ENCODE data around the gene RBM26. TPM values are rescaled to one million over a fixed set of nuclear protein-coding genes. Genes with fewer than 3 reads are reported as not detected.
A peak's percentile ranks its signal among the peaks of the same experiment; 100 is the strongest.

The RBM26 gene
- polyA plus RNA-seq, 6 donors from 2014 or later: 15.1 to 28.8 (median 22.2) TPM

DNA sequence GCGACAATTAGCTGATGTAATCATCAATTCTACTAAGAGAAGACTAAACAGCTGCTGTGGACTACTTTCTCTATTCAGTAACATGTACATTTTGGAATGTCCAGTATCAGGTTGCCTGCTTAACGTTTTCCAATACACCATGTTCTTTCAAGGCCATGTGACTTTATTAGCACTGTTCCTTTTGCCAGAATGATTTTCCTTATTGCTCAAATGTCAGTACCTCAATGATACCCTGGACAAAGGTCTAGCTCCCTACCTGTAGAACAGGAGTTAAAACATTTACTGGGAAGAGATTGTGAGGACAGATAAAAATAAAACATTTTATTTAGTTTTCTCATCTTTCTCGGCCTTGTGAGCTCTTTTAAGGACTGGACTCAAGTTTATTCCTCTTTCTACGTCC lies 3.8 kb upstream of the RBM26 start:
- ATAC-seq (ENCODE audit: low read depth in 2 of 2) (no peak), DNase-seq (no peak)
- Mint-ChIP-seq H3K9me3 (no peaks in the 10 kb centered on the region), H3K27me3 (no peaks in the 10 kb centered on the region), H3K36me3 (peaks cover 0 to 5% of the 10 kb centered on the region in 2 donors), H3K4me1 (peaks cover 5 to 21% (median 18%) of the 10 kb centered on the region in 3 donors), H3K4me3 (peak overlapping the region in 1 of 8 donors; percentile 46), H3K27ac (no peak overlapping the region)

DNA sequence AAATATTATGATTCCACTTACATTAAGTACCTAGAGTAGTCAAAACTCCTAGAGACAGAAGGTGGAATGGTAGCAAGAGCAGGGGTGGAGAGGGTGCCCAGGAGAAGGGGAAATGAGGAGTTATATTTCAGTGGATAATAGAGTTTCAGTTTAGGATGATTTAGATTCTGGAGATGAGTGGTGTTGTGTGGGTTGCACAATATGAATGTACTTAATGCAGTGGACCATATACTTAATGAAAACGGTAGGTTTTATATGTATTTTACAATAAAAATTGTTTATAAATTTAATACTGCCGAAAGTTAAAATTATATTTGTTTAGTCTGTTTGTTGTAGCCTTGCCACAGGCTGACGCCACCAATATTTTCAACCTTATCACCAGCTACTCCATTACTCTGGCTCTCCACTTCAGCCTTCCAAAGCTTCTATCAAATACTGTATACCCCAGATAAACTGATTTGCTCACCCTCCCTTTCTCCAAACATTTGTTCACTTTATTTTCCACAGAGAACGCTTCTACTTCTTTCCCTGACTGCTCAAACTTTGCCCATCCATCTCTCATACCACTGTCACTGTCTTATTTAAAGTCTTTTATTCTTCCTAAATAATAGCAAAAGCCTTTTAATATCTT lies 1.4 kb upstream of the RBM26 start:
- Mint-ChIP-seq H3K27ac (peak overlapping the region in 3 of 6 donors; percentile 19 to 77 (median 56)), H3K4me1 (peaks cover 5 to 27% (median 18%) of the 10 kb centered on the region in 3 donors), H3K9me3 (no peaks in the 10 kb centered on the region), H3K4me3 (peak overlapping the region in 6 of 8 donors; percentile 1 to 98 (median 66)), H3K36me3 (peaks cover 3 to 5% of the 10 kb centered on the region in 2 donors), H3K27me3 (no peaks in the 10 kb centered on the region)
- ATAC-seq (ENCODE audit: low read depth in 2 of 2) (no peak), DNase-seq (no peak)

DNA sequence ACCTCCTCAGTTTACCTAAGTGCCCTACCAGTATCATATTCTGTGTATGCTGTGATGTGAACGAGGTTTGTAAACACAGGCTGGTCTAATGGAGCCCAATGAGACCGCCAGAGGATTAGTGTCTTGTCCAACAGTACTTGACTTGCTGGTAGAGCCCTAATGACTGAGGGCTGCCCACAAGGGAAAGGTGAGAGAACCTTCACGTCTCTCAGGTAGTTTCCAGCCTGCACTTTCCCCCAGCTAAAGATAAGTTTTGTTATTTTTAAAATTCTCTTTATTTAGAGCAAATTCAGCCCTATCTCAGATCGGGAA lies 498 bp upstream of the RBM26 start:
- H3K27me3 Mint-ChIP-seq: no peaks in the 10 kb centered on the region
- peak overlapping the region in 5 of 6 donors; percentile 97 to 99 (median 99) for H3K27ac Mint-ChIP-seq
- ATAC-seq (ENCODE audit: low read depth in 2 of 2) (peak in 1 of 2 donors; percentile 22), DNase-seq (no peak)
- peaks cover 8 to 33% (median 18%) of the 10 kb centered on the region in 3 donors for H3K4me1 Mint-ChIP-seq
- H3K9me3 Mint-ChIP-seq: no peaks in the 10 kb centered on the region
- H3K36me3 Mint-ChIP-seq: peaks cover 0 to 7% of the 10 kb centered on the region in 2 donors
- H3K4me3 Mint-ChIP-seq: peak overlapping the region in 4 of 8 donors; percentile 93 to 99 (median 97)

DNA sequence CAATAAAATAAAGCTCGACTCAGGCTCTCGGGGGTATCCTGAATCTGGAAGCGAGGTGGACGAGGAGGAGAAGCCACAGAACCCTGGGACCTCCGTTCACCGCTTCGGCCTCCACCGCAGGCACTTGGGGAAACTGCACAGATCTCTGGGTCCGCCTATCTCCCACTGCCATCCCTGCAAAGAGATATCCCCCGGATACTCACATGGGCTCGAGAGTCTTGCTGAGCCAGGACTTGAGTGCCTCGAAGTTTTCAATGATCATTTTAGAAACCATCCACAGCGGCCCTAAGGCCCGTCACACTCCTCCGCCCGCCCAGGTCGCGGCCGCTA lies 589 bp downstream of the RBM26 start:
- ATAC-seq (ENCODE audit: low read depth in 2 of 2) (peak in 1 of 2 donors; percentile 46), DNase-seq (no peak)
- Mint-ChIP-seq H3K4me3 (no peak overlapping the region), H3K27ac (no peak overlapping the region), H3K4me1 (peaks cover 18 to 43% (median 19%) of the 10 kb centered on the region in 3 donors), H3K36me3 (peaks cover 0 to 7% of the 10 kb centered on the region in 2 donors), H3K9me3 (no peaks in the 10 kb centered on the region), H3K27me3 (no peaks in the 10 kb centered on the region)

DNA sequence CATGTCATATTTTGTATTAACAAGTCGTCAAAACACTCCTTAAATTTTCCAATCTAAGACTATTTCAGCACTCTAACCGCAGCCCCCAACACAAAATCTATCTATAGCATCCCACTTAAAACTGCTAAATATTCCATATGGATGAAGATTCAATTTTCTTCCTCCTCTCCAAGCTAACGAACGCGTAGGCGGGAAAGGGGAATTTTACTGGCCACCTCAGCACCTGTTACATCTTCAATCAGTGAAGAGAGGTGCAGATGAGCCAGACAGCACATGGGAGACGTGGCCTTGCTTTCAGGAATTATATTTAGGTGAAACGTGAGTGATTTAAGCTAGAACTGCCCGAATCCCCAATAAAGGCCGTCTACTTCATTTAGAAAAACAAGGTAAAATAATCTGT lies 1.1 kb downstream of the RBM26 start:
- ATAC-seq (ENCODE audit: low read depth in 2 of 2): no peak
- Mint-ChIP-seq H3K9me3 (no peaks in the 10 kb centered on the region), H3K36me3 (peaks cover 0 to 7% of the 10 kb centered on the region in 2 donors), H3K4me1 (peaks cover 18 to 42% (median 24%) of the 10 kb centered on the region in 3 donors), H3K27ac (no peak overlapping the region), H3K4me3 (no peak overlapping the region), H3K27me3 (no peaks in the 10 kb centered on the region)
- DNase-seq: no peak

DNA sequence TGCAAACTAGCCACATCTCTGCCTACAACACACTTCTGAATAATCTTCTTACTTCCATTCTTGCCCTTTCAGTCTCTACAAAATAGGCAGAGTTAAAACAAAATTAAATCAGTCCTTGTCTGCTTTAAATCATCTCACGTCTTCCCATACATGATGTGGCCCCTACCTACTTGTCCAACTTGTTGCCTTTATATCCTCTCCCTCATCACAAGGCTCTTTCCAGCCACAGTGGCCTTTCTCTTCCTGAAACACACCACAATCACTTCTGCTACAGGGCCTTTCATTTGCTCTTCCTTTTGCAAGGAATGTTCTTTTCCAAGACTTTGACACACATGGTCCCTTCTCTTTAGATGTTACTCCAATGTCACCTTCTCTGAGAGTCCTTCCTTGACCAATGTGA lies 1.7 kb downstream of the RBM26 start:
- ATAC-seq (ENCODE audit: low read depth in 2 of 2) (no peak), DNase-seq (no peak)
- no peak overlapping the region for H3K27ac Mint-ChIP-seq
- H3K36me3 Mint-ChIP-seq: peaks cover 0 to 7% of the 10 kb centered on the region in 2 donors
- no peaks in the 10 kb centered on the region for H3K27me3 Mint-ChIP-seq
- peaks cover 18 to 44% (median 25%) of the 10 kb centered on the region in 3 donors for H3K4me1 Mint-ChIP-seq
- H3K4me3 Mint-ChIP-seq: no peak overlapping the region
- H3K9me3 Mint-ChIP-seq: no peaks in the 10 kb centered on the region

DNA sequence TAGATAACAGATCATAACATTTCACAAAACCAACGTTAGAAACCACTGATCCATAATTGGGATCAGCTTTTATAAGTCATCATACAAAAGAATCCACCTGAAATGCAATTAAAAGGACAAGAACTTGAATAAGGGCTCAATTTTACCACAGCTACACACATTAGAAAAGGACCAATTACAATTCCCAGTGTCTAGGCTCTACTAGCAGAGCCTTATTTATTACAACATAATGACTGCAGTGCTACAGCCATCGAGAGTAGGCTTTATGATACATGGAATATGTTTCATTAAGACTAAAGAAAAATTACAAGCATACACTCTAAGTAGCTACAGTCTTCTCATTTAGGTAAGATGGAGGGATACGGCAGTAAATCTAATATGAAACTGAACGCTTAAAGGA lies 2.9 kb downstream of the RBM26 start:
- Mint-ChIP-seq H3K36me3 (peaks cover 0 to 7% of the 10 kb centered on the region in 2 donors), H3K27ac (peak overlapping the region in 3 of 6 donors; percentile 13 to 57 (median 29)), H3K4me3 (peak overlapping the region in 3 of 8 donors; percentile 27 to 67 (median 52)), H3K9me3 (no peaks in the 10 kb centered on the region), H3K27me3 (no peaks in the 10 kb centered on the region), H3K4me1 (peaks cover 28 to 49% (median 35%) of the 10 kb centered on the region in 3 donors)
- DNase-seq (no peak), ATAC-seq (ENCODE audit: low read depth in 2 of 2) (no peak)

DNA sequence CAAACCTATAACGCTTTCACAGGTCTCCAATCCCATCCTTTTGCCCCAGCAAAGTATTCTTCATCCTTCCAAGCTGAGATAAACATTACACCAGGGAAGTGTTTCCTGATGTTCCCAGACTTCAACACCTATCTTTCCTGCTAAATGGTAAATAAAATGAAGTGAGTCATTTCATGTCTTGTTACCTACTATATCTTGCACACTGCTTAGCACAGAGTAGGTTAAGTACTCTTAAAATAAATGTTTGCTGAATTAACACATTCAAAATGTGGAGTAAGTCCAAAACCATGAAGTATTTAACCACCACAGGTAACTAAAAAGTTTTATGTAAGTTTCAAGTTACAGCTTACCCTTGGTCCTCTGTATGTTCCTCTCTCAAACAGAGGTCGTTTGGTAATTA lies 3.4 kb downstream of the RBM26 start:
- Mint-ChIP-seq H3K4me1 (peaks cover 27 to 46% (median 36%) of the 10 kb centered on the region in 3 donors), H3K4me3 (peak overlapping the region in 4 of 8 donors; percentile 52 to 68 (median 61)), H3K9me3 (no peaks in the 10 kb centered on the region), H3K27ac (peak overlapping the region in 4 of 6 donors; percentile 1 to 96 (median 53)), H3K27me3 (no peaks in the 10 kb centered on the region), H3K36me3 (peaks cover 0 to 7% of the 10 kb centered on the region in 2 donors)
- no peak for ATAC-seq (ENCODE audit: low read depth in 2 of 2)
- no peak for DNase-seq

DNA sequence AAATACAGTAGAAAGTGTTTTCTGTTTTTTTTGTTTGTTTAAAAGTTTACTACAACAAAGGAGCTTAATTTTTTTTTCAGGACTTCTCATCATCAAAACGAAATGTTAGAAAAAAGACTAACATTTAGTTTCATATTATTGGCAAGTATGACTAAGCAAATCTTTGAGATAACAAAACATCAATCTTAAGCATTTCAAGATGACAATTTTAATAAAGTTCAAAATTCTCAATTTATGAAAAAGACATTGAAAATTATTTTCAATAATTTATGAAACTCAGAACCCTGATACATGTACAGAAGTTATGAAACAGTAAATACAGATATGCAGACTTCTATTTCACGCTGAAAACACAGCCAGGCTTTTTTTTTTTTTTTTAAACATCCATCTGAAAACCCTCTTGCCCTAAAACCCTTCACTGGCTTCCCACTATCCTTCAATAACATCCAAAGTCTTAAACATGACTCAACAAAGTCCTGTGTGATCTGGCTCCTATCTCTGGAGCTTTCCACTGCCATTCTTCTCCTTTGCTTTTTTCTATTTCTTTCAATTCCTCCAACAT lies 3.9 kb downstream of the RBM26 start:
- no peak for DNase-seq
- peak overlapping the region in 4 of 6 donors; percentile 49 to 96 (median 82) for H3K27ac Mint-ChIP-seq
- H3K4me3 Mint-ChIP-seq: peak overlapping the region in 6 of 8 donors; percentile 7 to 68 (median 44)

DNA sequence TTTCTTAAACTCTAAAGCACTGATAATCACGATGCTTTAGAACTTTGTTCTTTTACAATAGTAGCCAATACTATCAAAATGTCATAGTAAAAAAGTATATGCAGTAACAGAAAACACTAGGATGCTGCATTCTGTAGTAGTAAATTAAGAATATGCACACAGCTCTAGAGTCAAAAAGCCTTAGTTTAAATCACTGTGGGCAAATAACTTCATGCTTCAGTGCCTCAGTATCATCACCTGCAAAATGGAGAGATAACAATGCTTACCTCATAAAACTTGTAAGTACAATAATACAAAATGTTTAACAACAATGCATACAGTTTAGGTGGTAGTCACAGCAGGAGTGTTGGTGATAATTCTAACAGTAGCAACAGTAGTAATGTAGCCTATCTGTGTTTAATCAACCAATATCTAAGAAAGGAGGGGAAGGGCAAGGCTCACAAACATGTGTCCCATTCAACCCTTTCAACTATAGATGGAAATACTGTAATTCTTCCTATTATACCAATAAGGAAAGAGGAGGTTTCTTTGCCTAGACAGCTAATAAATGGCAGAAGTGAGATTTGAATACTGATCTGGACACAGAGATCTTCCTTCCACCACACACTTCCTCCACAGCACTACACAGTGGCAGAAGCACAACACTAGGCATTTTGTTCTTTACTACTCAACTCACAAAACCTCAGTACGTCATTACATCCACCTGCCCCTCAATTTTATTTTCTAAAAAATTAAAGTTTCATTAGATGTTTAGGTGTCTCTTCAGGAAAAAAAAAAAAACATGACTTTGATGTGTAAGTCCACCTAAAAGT lies 4.6 kb downstream of the RBM26 start:
- Mint-ChIP-seq H3K4me1 (peaks cover 16 to 38% (median 36%) of the 10 kb centered on the region in 3 donors), H3K36me3 (peaks cover 0 to 7% of the 10 kb centered on the region in 2 donors), H3K4me3 (peak overlapping the region in 6 of 8 donors; percentile 33 to 75 (median 58)), H3K27ac (peak overlapping the region in 5 of 6 donors; percentile 49 to 96 (median 55)), H3K27me3 (no peaks in the 10 kb centered on the region), H3K9me3 (peaks cover 0 to 5% (median 0%) of the 10 kb centered on the region in 7 donors)
- DNase-seq (no peak), ATAC-seq (ENCODE audit: low read depth in 2 of 2) (peak; percentile 26 to 37)

More for the DNA sequence above, 3.9 kb downstream of the RBM26 start:
- no peak for ATAC-seq (ENCODE audit: low read depth in 2 of 2)
- H3K36me3 Mint-ChIP-seq: peaks cover 0 to 7% of the 10 kb centered on the region in 2 donors
- H3K27me3 Mint-ChIP-seq: no peaks in the 10 kb centered on the region
- H3K9me3 Mint-ChIP-seq: no peaks in the 10 kb centered on the region
- H3K4me1 Mint-ChIP-seq: peaks cover 22 to 41% (median 36%) of the 10 kb centered on the region in 3 donors

DNA sequence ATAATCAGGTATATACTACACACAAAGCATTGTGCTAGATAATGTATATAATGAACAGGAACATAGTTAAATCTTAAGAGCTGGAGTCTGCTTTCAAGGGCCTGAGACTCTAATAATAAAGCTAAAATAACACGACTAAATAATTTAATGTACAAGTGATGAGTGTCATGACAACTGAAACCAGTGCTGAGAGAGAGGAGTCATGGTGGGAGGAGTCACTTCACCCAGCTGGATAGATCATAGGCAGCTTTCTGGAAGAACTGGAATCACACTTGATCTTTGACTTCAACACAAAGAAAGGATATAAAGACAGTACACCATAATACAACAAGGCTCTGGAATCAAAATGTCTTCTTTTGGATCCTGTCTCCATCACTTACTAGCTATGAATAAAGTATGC lies 7.1 kb downstream of the RBM26 start:
- Mint-ChIP-seq H3K36me3 (peaks cover 6 to 20% of the 10 kb centered on the region in 2 donors), H3K4me3 (no peak overlapping the region), H3K27me3 (no peaks in the 10 kb centered on the region), H3K9me3 (peaks cover 3 to 15% (median 6%) of the 10 kb centered on the region in 7 donors), H3K27ac (peak overlapping the region in 5 of 6 donors; percentile 23 to 74 (median 55)), H3K4me1 (peaks cover 30 to 54% (median 45%) of the 10 kb centered on the region in 3 donors)
- no peak for ATAC-seq (ENCODE audit: low read depth in 2 of 2)
- DNase-seq: no peak

DNA sequence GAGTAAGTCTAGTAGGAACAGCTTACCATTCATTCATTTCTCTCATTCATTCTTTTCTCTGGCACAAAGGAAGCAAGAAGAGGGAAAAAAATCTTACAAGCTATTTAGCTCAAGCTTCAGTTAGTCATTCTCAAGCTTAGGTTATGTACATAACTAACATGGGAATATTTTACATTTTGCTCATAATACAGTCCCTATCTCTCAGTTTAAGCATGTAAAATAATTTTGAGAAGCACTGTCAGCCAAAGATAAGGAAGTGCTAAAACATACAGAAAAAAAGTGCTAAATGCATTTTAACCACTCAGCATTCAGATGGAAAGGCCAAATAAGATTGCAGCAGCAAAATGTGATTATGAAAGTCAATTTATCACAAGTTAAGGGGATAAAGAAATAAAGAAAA lies 7.9 kb downstream of the RBM26 start:
- Mint-ChIP-seq H3K36me3 (peaks cover 6 to 20% of the 10 kb centered on the region in 2 donors), H3K27me3 (no peaks in the 10 kb centered on the region), H3K9me3 (peaks cover 3 to 15% (median 6%) of the 10 kb centered on the region in 7 donors), H3K4me3 (no peak overlapping the region), H3K27ac (peak overlapping the region in 4 of 6 donors; percentile 0 to 71 (median 30)), H3K4me1 (peaks cover 38 to 62% (median 51%) of the 10 kb centered on the region in 3 donors)
- DNase-seq: no peak
- ATAC-seq (ENCODE audit: low read depth in 2 of 2): no peak

DNA sequence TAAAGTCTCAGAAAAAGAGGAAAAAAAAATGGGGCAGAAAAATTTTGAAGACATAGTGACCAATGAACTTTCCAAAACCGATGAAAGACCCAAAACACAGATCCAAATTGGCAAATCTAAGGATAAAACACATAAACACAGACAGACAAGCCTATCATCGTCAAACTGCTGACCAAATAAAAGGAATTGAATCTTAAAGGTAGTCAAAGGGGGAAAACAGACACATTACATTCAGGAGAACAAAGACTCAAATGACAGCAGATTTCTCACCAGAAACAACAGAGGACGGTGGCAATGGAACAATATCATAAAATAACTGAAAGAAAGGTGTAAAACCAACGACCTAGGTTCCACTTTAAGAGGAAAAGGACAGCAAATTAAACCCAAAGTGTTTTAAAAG lies 10.2 kb downstream of the RBM26 start:
- H3K27ac Mint-ChIP-seq: peak overlapping the region in 5 of 6 donors; percentile 35 to 90 (median 84)
- H3K36me3 Mint-ChIP-seq: peaks cover 6 to 14% of the 10 kb centered on the region in 2 donors

More for the DNA sequence above, 10.2 kb downstream of the RBM26 start:
- H3K4me3 Mint-ChIP-seq: no peak overlapping the region
- peaks cover 3 to 15% (median 6%) of the 10 kb centered on the region in 7 donors for H3K9me3 Mint-ChIP-seq
- DNase-seq: no peak
- H3K27me3 Mint-ChIP-seq: no peaks in the 10 kb centered on the region
- no peak for ATAC-seq (ENCODE audit: low read depth in 2 of 2)
- peaks cover 40 to 67% (median 52%) of the 10 kb centered on the region in 3 donors for H3K4me1 Mint-ChIP-seq
